ENCODE data around the gene HFE. TPM values are rescaled to one million over a fixed set of nuclear protein-coding genes. Genes with fewer than 3 reads are reported as not detected.
A peak's percentile ranks its signal among the peaks of the same experiment; 100 is the strongest.
"Not testable (repeated sequence)": the region's sequence is repeated elsewhere in the genome, so short reads cannot be mapped to it uniquely, and the experiment has no call there.

Gene HFE
- total RNA-seq, 1 experiment from 2014 or later = 13.4 TPM

GRCh38 chr6:26059941-26060340 lies 27.3 kb upstream of the HFE start:
- DNase-seq (ENCODE audit: low spot score) = no peak

GRCh38 chr6:26064619-26065257 lies 22.5 kb upstream of the HFE start:
- peak; percentile 57 for DNase-seq (ENCODE audit: low spot score)

- peak; percentile 83 for DNase-seq (ENCODE audit: low spot score)
These were observed 21.3 kb upstream of the HFE start for GRCh38 chr6:26065952-26066380.

GRCh38 chr6:26067367-26067766 lies 19.9 kb upstream of the HFE start:
- no peak for DNase-seq (ENCODE audit: low spot score)

- DNase-seq (ENCODE audit: low spot score) = no peak
These were observed 19.2 kb upstream of the HFE start for GRCh38 chr6:26068036-26068435.

- DNase-seq (ENCODE audit: low spot score) = no peak
These were observed 16.1 kb upstream of the HFE start for GRCh38 chr6:26071135-26071534.

GRCh38 chr6:26075063-26075717 lies 12.0 kb upstream of the HFE start:
- no peak for DNase-seq (ENCODE audit: low spot score)

- not testable (repeated sequence) for DNase-seq (ENCODE audit: low spot score)
These were observed 9.2 kb upstream of the HFE start for GRCh38 chr6:26078066-26078465.

- DNase-seq (ENCODE audit: low spot score) = not testable (repeated sequence)
These were observed 6.1 kb upstream of the HFE start for GRCh38 chr6:26081096-26081495.

- DNase-seq (ENCODE audit: low spot score) = no peak
These were observed 1.0 kb upstream of the HFE start for GRCh38 chr6:26086211-26086610.

- DNase-seq (ENCODE audit: low spot score) = no peak
These were observed 1.1 kb downstream of the HFE start for GRCh38 chr6:26088344-26088743.

- no peak for DNase-seq (ENCODE audit: low spot score)
These were observed 2.0 kb downstream of the HFE start for GRCh38 chr6:26089272-26089671.

GRCh38 chr6:26092443-26092842 lies 5.2 kb downstream of the HFE start:
- no peak for DNase-seq (ENCODE audit: low spot score)

- no peak for DNase-seq (ENCODE audit: low spot score)
These were observed 6.8 kb downstream of the HFE start for GRCh38 chr6:26094036-26094435.

GRCh38 chr6:26097268-26097875 lies 10.1 kb downstream of the HFE start:
- DNase-seq (ENCODE audit: low spot score) = peak; percentile 55

GRCh38 chr6:26103141-26103769 lies 16.0 kb downstream of the HFE start:
- DNase-seq (ENCODE audit: low spot score) = peak; percentile 30

GRCh38 chr6:26103770-26104456 lies 16.7 kb downstream of the HFE start:
- DNase-seq (ENCODE audit: low spot score) = peak; percentile 92

GRCh38 chr6:26104457-26105108 lies 17.4 kb downstream of the HFE start:
- no peak for DNase-seq (ENCODE audit: low spot score)

GRCh38 chr6:26105109-26105730 lies 18.0 kb downstream of the HFE start:
- no peak for DNase-seq (ENCODE audit: low spot score)

- DNase-seq (ENCODE audit: low spot score) = no peak
These were observed 18.6 kb downstream of the HFE start for GRCh38 chr6:26105842-26106241.

- no peak for DNase-seq (ENCODE audit: low spot score)
These were observed 20.7 kb downstream of the HFE start for GRCh38 chr6:26107935-26108334.

Measured in H4 (cell line).